Astrocyte (in vitro differentiated cells and primary cell): Measurements from ENCODE around the gene CADPS. TPM values are rescaled to one million over a fixed set of nuclear protein-coding genes. Genes with fewer than 3 reads are reported as not detected.

ENCODE experiments used
- DNase-seq: peaks from one replicate; pipeline ENCODE4 v3.0.0-alpha.2; 2010; ENCODE audit warnings: low read depth
- FAIRE-seq: peaks from 2 replicates; lab custom pipeline; 2011; peaks lifted over from hg19 to GRCh38; lab: Jason Lieb, UNC
- H2AFZ ChIP-seq: 2 replicates; pipeline ENCODE4 v1.6.0; 2012; ENCODE audit warnings: low read depth, low read length, inconsistent platforms
- H3K27ac ChIP-seq: 2 replicates; pipeline ENCODE4 v1.5.1; 2011; ENCODE audit warnings: low read depth, low read length, inconsistent platforms
- H3K27me3 ChIP-seq: 2 replicates; pipeline ENCODE4 v1.6.0; 2011; ENCODE audit warnings: low read length, inconsistent platforms; ENCODE audit not compliant: insufficient read depth
- H3K36me3 ChIP-seq: 2 replicates; pipeline ENCODE4 v1.5.1; 2011; ENCODE audit warnings: low read length, inconsistent platforms; ENCODE audit not compliant: insufficient read depth
- H3K4me1 ChIP-seq: 2 replicates; pipeline ENCODE4 v1.5.1; 2011; ENCODE audit warnings: low read length, inconsistent platforms; ENCODE audit not compliant: insufficient read depth
- H3K4me2 ChIP-seq: 2 replicates; pipeline ENCODE4 v1.6.0; 2012; ENCODE audit warnings: low read length, inconsistent platforms
- H3K4me3 ChIP-seq: 2 replicates; pipeline ENCODE4 v1.5.1; 2011; ENCODE audit warnings: low read depth, mild to moderate bottlenecking, low read length, inconsistent platforms; ENCODE audit not compliant: insufficient read depth
- H3K79me2 ChIP-seq: 2 replicates; pipeline ENCODE4 v1.6.0; 2012; ENCODE audit warnings: mild to moderate bottlenecking, low read length, inconsistent platforms; ENCODE audit not compliant: insufficient read depth
- H3K9ac ChIP-seq: 2 replicates; pipeline ENCODE4 v1.6.0; 2012; ENCODE audit warnings: mild to moderate bottlenecking, low read length, inconsistent platforms
- H3K9me3 ChIP-seq: 2 replicates; pipeline ENCODE4 v1.5.1; 2012; ENCODE audit warnings: low read depth, mild to moderate bottlenecking, low read length, inconsistent platforms; ENCODE audit not compliant: insufficient read depth
- H4K20me1 ChIP-seq: 2 replicates; pipeline ENCODE4 v1.6.0; 2012; ENCODE audit warnings: low read length, inconsistent platforms; ENCODE audit not compliant: insufficient read depth
- H3K27ac Mint-ChIP-seq: one replicate; pipeline ENCODE4 v1.8.0; 2021; ENCODE audit warnings: mild to moderate bottlenecking, mixed read lengths; ENCODE audit not compliant: unreplicated experiment
- H3K27me3 Mint-ChIP-seq: one replicate; pipeline ENCODE4 v1.8.0; 2021; ENCODE audit warnings: low read depth, mixed read lengths; ENCODE audit not compliant: unreplicated experiment
- H3K36me3 Mint-ChIP-seq: one replicate; pipeline ENCODE4 v1.8.0; 2021; ENCODE audit warnings: low read depth, mixed read lengths; ENCODE audit not compliant: unreplicated experiment
- H3K4me1 Mint-ChIP-seq: one replicate; pipeline ENCODE4 v1.8.0; 2021; ENCODE audit warnings: low read depth, mixed read lengths; ENCODE audit not compliant: unreplicated experiment
- H3K4me3 Mint-ChIP-seq: one replicate; pipeline ENCODE4 v1.8.0; 2021; ENCODE audit warnings: mild to moderate bottlenecking, moderate library complexity, mixed read lengths; ENCODE audit not compliant: unreplicated experiment
- H3K9me3 Mint-ChIP-seq: one replicate; pipeline ENCODE4 v1.8.0; 2021; ENCODE audit warnings: mild to moderate bottlenecking, mixed read lengths; ENCODE audit not compliant: unreplicated experiment
- CTCF ChIP-seq: IDR thresholded peaks from 2 replicates; pipeline ENCODE4 v1.5.1; 2011; ENCODE audit warnings: low read depth, mild to moderate bottlenecking, inconsistent platforms, low read length, moderate library complexity; ENCODE audit not compliant: insufficient read depth
- EZH2 ChIP-seq: IDR thresholded peaks from 2 replicates; pipeline ENCODE4 v1.6.1; 2012; ENCODE audit warnings: mild to moderate bottlenecking, low read length, inconsistent platforms; ENCODE audit not compliant: insufficient read depth
- total RNA-seq: library from RNA; stranded (reverse); gene quantifications from 2 replicates; pipeline ENCODE4 v1.2.1, GENCODE V29; 2021

The CADPS gene
- total RNA-seq, 1 donor from 2014 or later, result 5.4 TPM

DNA sequence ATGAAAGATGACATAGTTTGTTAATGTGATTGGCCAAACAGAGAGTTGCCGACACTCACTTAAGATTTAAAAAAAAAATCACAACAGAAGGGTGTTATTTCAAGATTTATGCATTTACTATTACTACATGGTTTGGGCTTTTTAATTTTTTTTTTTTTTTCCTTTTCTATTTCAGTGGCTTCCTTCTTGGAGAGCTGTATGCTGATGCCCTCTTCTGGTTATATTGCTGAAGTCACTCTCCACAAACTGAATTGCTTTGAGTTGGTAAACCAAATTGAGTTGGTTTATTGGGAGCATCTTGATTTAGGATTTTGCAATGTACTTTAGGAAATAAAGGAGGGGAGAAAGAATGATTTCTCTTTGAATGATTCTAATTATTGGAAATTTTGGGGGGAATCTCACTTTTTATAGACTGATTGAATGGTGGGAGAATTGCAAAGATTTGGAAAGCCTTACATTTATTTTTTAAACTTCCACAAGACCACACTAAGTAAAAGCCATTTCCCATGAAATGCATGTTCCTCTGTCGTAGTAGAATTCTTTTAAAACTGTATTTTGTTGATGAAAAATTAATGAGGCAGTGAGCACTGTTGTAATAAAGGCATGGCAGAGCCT is 315.3 kb downstream of the CADPS start:
- no peak overlapping the region for H2AFZ ChIP-seq
- H3K27ac ChIP-seq, result no peak overlapping the region
- H3K4me3 ChIP-seq, result no peak overlapping the region
- no peaks in the 10 kb centered on the region for H3K36me3 ChIP-seq
- DNase-seq (no peak), FAIRE-seq (no peak)
- H4K20me1 ChIP-seq, result no peaks in the 10 kb centered on the region
- no peak overlapping the region for H3K27ac Mint-ChIP-seq
- H3K9me3 Mint-ChIP-seq, result no peaks in the 10 kb centered on the region
- H3K4me1 Mint-ChIP-seq, result peaks cover 16% of the 10 kb centered on the region
- no peaks in the 10 kb centered on the region for H3K9me3 ChIP-seq
- H3K9ac ChIP-seq, result no peak overlapping the region
- H3K4me1 ChIP-seq, result peaks cover 17% of the 10 kb centered on the region
- H3K4me2 ChIP-seq, result no peak overlapping the region
- H3K79me2 ChIP-seq, result no peaks in the 10 kb centered on the region
- H3K27me3 ChIP-seq, result no peaks in the 10 kb centered on the region
- no peaks in the 10 kb centered on the region for H3K36me3 Mint-ChIP-seq
- TF ChIP-seq CTCF (peak; percentile 38), EZH2 (no peak)
- H3K27me3 Mint-ChIP-seq, result no peaks in the 10 kb centered on the region
- no peak overlapping the region for H3K4me3 Mint-ChIP-seq

DNA sequence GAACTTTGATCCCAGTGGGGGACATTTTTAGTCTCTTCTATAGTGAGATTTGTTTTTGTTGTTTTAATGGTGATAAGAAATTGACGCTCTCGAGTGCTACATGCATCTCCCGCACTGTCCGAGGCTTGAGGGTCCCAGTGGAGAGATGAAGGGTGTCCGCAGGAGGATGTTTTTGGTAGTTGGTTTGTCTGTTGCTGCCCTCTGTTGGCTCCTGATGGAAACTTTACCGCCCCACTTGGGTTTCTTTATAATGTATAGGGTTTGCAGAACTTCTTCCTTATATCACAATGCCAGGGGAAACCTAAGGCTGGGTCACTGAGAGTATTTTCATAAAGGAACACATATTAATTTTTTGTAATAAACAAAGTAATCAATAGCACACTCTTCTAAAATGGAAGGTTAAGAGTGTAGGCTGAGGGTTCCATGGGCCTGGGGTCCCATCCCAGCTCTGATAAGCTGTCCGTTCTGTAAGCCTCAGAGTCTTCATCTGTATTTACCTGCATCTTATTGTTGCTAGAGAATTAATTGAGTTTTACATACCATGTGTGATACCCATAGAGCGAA is 316.6 kb downstream of the CADPS start:
- Histone ChIP-seq H3K27me3 (no peaks in the 10 kb centered on the region), H3K27ac (no peak overlapping the region), H3K4me3 (no peak overlapping the region), H3K36me3 (no peaks in the 10 kb centered on the region), H3K9me3 (no peaks in the 10 kb centered on the region), H2AFZ (no peak overlapping the region), H3K4me1 (peaks cover 17% of the 10 kb centered on the region), H3K4me2 (no peak overlapping the region), H3K79me2 (no peaks in the 10 kb centered on the region), H4K20me1 (no peaks in the 10 kb centered on the region), H3K9ac (no peak overlapping the region)
- Mint-ChIP-seq H3K27ac (no peak overlapping the region), H3K4me3 (no peak overlapping the region), H3K4me1 (peaks cover 17% of the 10 kb centered on the region), H3K36me3 (no peaks in the 10 kb centered on the region), H3K9me3 (no peaks in the 10 kb centered on the region), H3K27me3 (no peaks in the 10 kb centered on the region)
- no peak for DNase-seq
- no peak for FAIRE-seq
- TF ChIP-seq CTCF (peak; percentile 60), EZH2 (no peak)

DNA sequence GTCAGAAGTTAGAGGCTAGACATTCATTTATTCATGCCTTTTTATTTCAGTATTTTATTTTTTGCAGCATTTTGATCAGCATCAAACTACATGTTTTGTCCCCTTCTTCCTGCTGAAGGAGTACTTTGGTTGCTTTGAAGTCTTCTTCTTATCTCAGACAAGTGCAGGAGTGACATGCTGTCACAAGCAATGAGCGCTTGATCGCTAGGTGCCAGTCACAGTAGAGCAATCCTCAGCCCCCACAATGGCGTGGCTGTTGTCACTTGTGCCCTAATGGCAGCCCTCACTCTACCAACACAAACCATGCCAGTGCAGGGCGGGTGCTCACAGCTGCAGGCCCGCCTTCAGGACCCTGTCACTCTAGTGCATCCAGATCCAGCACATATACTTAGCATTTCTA is 317.2 kb downstream of the CADPS start:
- Histone ChIP-seq H3K36me3 (no peaks in the 10 kb centered on the region), H3K27ac (no peak overlapping the region), H3K4me1 (peaks cover 17% of the 10 kb centered on the region), H3K79me2 (no peaks in the 10 kb centered on the region), H2AFZ (no peak overlapping the region), H3K4me3 (no peak overlapping the region), H4K20me1 (no peaks in the 10 kb centered on the region), H3K9me3 (no peaks in the 10 kb centered on the region), H3K9ac (no peak overlapping the region), H3K27me3 (no peaks in the 10 kb centered on the region), H3K4me2 (no peak overlapping the region)
- DNase-seq, result no peak
- no peak for FAIRE-seq
- Mint-ChIP-seq H3K36me3 (no peaks in the 10 kb centered on the region), H3K27me3 (no peaks in the 10 kb centered on the region), H3K4me3 (no peak overlapping the region), H3K9me3 (no peaks in the 10 kb centered on the region), H3K4me1 (peaks cover 18% of the 10 kb centered on the region), H3K27ac (no peak overlapping the region)
- TF ChIP-seq CTCF (no peak), EZH2 (no peak)
